HG02642 (cell line): ENCODE data around the gene RNF43.
"Not testable (repeated sequence)": the region's sequence is repeated elsewhere in the genome, so short reads cannot be mapped to it uniquely, and the experiment has no call there.

Source experiments
- ATAC-seq: cut with Tn5 transposase; IDR thresholded peaks from one replicate; pipeline ENCODE4 v1.9.1; 2021; ENCODE audit warnings: mild to moderate bottlenecking; ENCODE audit not compliant: unreplicated experiment, poor library complexity

The RNF43 gene

GRCh38 chr17:58410714-58411407 is 6.5 kb downstream of the RNF43 start:
- ATAC-seq, result no peak

GRCh38 chr17:58409432-58409831 is 7.9 kb downstream of the RNF43 start:
- no peak for ATAC-seq

- ATAC-seq, result no peak
Measured at GRCh38 chr17:58403311-58403710, 14.0 kb downstream of the RNF43 start.

- no peak for ATAC-seq
Measured at GRCh38 chr17:58402679-58403078, 14.7 kb downstream of the RNF43 start.

GRCh38 chr17:58402047-58402446 is 15.3 kb downstream of the RNF43 start:
- ATAC-seq, result no peak

- ATAC-seq, result no peak
Measured at GRCh38 chr17:58401287-58401686, 16.0 kb downstream of the RNF43 start.

- ATAC-seq, result no peak
Measured at GRCh38 chr17:58400826-58401225, 16.5 kb downstream of the RNF43 start.

GRCh38 chr17:58399974-58400373 is 17.4 kb downstream of the RNF43 start:
- no peak for ATAC-seq

- ATAC-seq, result no peak
Measured at GRCh38 chr17:58398574-58399266, 18.6 kb downstream of the RNF43 start.

- ATAC-seq, result not testable (repeated sequence)
Measured at GRCh38 chr17:58397421-58397820, 19.9 kb downstream of the RNF43 start.

GRCh38 chr17:58396173-58396572 is 21.2 kb downstream of the RNF43 start:
- ATAC-seq, result no peak

GRCh38 chr17:58394534-58395223 is 22.7 kb downstream of the RNF43 start:
- no peak for ATAC-seq

GRCh38 chr17:58391302-58391984 is 25.9 kb downstream of the RNF43 start:
- no peak for ATAC-seq

GRCh38 chr17:58390884-58391283 is 26.4 kb downstream of the RNF43 start:
- ATAC-seq, result no peak

GRCh38 chr17:58388302-58389190 is 28.8 kb downstream of the RNF43 start:
- no peak for ATAC-seq

- ATAC-seq, result no peak
Measured at GRCh38 chr17:58387834-58388233, 29.5 kb downstream of the RNF43 start.

- ATAC-seq, result no peak
Measured at GRCh38 chr17:58386708-58387107, 30.6 kb downstream of the RNF43 start.

- ATAC-seq, result no peak
Measured at GRCh38 chr17:58385359-58385899, 31.9 kb downstream of the RNF43 start.

GRCh38 chr17:58384897-58385296 is 32.4 kb downstream of the RNF43 start:
- no peak for ATAC-seq
